Breast epithelium (tissue), 3 donors: ENCODE results near the gene XCR1.

ENCODE experiments used
- POLR2A ChIP-seq: fragments of 450-650 bp; IDR thresholded peaks from one replicate; pipeline ENCODE4 v1.6.1; 2016; ENCODE audit warnings: antibody characterized with exemption, mild to moderate bottlenecking, moderate library complexity
- POLR2AphosphoS5 ChIP-seq, 3 donors: sonication (generic); formaldehyde crosslinking; IDR thresholded peaks; one replicate each; pipeline ENCODE4 v1.6.1; 2017; ENCODE audit warnings: antibody characterized with exemption in 3 of 3
- TF ChIP-seq, protein P1 (sequence below), 3 donors: fragments of 450-650 bp; IDR thresholded peaks; one replicate each; pipeline ENCODE4 v1.5.1; 2016 to 2017; ENCODE audit warnings: antibody characterized with exemption in 3 of 3, mild to moderate bottlenecking in 3 of 3, moderate library complexity in 3 of 3

DNA sequence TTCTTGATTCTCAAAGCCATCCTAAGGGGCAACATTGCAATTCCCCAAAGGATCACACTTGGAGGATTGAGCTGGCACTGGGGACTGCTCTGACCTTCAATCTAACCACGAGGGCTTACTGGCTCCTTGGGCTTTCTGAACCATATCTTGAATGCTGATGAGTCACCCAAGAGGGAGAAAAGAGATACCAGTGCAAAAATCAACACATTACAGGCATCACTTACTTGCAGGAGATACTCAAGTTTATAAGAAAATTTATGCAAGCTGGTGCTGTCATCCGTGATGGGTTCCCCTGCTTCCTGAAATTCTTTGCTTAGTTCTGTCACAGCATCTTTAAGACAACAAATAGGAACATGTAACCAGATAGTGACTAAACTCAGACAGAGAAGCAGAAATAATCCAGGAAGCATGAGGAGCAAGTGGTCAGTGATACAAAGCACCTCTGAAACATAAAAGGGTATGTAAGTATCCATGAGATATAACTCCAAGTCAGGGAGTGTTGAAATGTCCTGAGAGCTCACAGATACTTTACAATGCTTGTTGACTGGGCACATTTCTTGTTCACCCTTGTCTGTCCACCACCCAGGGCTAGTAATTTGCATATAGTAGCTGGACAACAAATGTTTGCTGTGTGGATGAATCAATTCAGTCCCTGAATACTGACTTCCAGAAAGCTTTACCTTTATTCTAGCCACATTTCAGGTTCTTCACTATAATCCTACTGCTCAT is 45.8 kb downstream of the XCR1 start:
- TF ChIP-seq, protein P1, sequence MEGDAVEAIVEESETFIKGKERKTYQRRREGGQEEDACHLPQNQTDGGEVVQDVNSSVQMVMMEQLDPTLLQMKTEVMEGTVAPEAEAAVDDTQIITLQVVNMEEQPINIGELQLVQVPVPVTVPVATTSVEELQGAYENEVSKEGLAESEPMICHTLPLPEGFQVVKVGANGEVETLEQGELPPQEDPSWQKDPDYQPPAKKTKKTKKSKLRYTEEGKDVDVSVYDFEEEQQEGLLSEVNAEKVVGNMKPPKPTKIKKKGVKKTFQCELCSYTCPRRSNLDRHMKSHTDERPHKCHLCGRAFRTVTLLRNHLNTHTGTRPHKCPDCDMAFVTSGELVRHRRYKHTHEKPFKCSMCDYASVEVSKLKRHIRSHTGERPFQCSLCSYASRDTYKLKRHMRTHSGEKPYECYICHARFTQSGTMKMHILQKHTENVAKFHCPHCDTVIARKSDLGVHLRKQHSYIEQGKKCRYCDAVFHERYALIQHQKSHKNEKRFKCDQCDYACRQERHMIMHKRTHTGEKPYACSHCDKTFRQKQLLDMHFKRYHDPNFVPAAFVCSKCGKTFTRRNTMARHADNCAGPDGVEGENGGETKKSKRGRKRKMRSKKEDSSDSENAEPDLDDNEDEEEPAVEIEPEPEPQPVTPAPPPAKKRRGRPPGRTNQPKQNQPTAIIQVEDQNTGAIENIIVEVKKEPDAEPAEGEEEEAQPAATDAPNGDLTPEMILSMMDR (IDR thresholded peaks at IDR 0.05) = no peak
- no peak for TF ChIP-seq POLR2AphosphoS5 (IDR thresholded peaks at IDR 0.05)
- no peak for TF ChIP-seq POLR2A
